ENCODE results near the gene ALLC.

Gene ALLC

GRCh38 chr2:3677436-3677835 lies 19.4 kb downstream of the ALLC start:
- Histone ChIP-seq H3K36me3 (ENCODE audit: insufficient read depth) (no peaks in the 10 kb centered on the region), H3K79me2 (ENCODE audit: insufficient read depth, low read depth) (no peaks in the 10 kb centered on the region), H4K20me1 (ENCODE audit: insufficient read depth) (no peaks in the 10 kb centered on the region), H3K4me1 (ENCODE audit: low read depth, poor library complexity, severe bottlenecking) (no peaks in the 10 kb centered on the region), H3K9ac (no peak overlapping the region), H3K27ac (no peak overlapping the region), H3K27me3 (ENCODE audit: insufficient read depth, low read depth) (no peaks in the 10 kb centered on the region), H3K4me3 (IDR thresholded peaks at IDR 0.05; ENCODE audit: insufficient read depth, low read depth, low read length) (no peak overlapping the region), H2AFZ (ENCODE audit: low read depth) (no peak overlapping the region), H3K4me2 (no peak overlapping the region)
- TF ChIP-seq CTCF (conservative IDR thresholded peaks at IDR 0.05; ENCODE audit: low read depth, low read length), result no peak

GRCh38 chr2:3678212-3678611 lies 20.2 kb downstream of the ALLC start:
- no peak overlapping the region for H3K9ac ChIP-seq
- no peaks in the 10 kb centered on the region for H4K20me1 ChIP-seq (ENCODE audit: insufficient read depth)
- H3K4me3 ChIP-seq (IDR thresholded peaks at IDR 0.05; ENCODE audit: insufficient read depth, low read depth, low read length), result no peak overlapping the region
- no peak overlapping the region for H3K27ac ChIP-seq
- no peaks in the 10 kb centered on the region for H3K36me3 ChIP-seq (ENCODE audit: insufficient read depth)
- H3K79me2 ChIP-seq (ENCODE audit: insufficient read depth, low read depth), result no peaks in the 10 kb centered on the region
- H3K27me3 ChIP-seq (ENCODE audit: insufficient read depth, low read depth), result no peaks in the 10 kb centered on the region
- H3K4me2 ChIP-seq, result no peak overlapping the region
- H2AFZ ChIP-seq (ENCODE audit: low read depth), result no peak overlapping the region
- TF ChIP-seq CTCF (conservative IDR thresholded peaks at IDR 0.05; ENCODE audit: low read depth, low read length), result no peak
- H3K4me1 ChIP-seq (ENCODE audit: low read depth, poor library complexity, severe bottlenecking), result no peaks in the 10 kb centered on the region

GRCh38 chr2:3679180-3679579 lies 21.2 kb downstream of the ALLC start:
- H3K4me1 ChIP-seq (ENCODE audit: low read depth, poor library complexity, severe bottlenecking), result no peaks in the 10 kb centered on the region
- no peak overlapping the region for H2AFZ ChIP-seq (ENCODE audit: low read depth)
- no peak overlapping the region for H3K4me2 ChIP-seq
- H4K20me1 ChIP-seq (ENCODE audit: insufficient read depth), result no peaks in the 10 kb centered on the region
- H3K9ac ChIP-seq, result no peak overlapping the region
- no peaks in the 10 kb centered on the region for H3K36me3 ChIP-seq (ENCODE audit: insufficient read depth)
- H3K27ac ChIP-seq, result no peak overlapping the region
- no peak overlapping the region for H3K4me3 ChIP-seq (IDR thresholded peaks at IDR 0.05; ENCODE audit: insufficient read depth, low read depth, low read length)
- no peak for TF ChIP-seq CTCF (conservative IDR thresholded peaks at IDR 0.05; ENCODE audit: low read depth, low read length)
- H3K79me2 ChIP-seq (ENCODE audit: insufficient read depth, low read depth), result no peaks in the 10 kb centered on the region
- H3K27me3 ChIP-seq (ENCODE audit: insufficient read depth, low read depth), result no peaks in the 10 kb centered on the region

- H3K36me3 ChIP-seq (ENCODE audit: insufficient read depth), result no peaks in the 10 kb centered on the region
- TF ChIP-seq CTCF (conservative IDR thresholded peaks at IDR 0.05; ENCODE audit: low read depth, low read length), result no peak
- no peaks in the 10 kb centered on the region for H3K79me2 ChIP-seq (ENCODE audit: insufficient read depth, low read depth)
- H3K27me3 ChIP-seq (ENCODE audit: insufficient read depth, low read depth), result no peaks in the 10 kb centered on the region
- H2AFZ ChIP-seq (ENCODE audit: low read depth), result no peak overlapping the region
- no peaks in the 10 kb centered on the region for H4K20me1 ChIP-seq (ENCODE audit: insufficient read depth)
- no peak overlapping the region for H3K4me3 ChIP-seq (IDR thresholded peaks at IDR 0.05; ENCODE audit: insufficient read depth, low read depth, low read length)
- no peaks in the 10 kb centered on the region for H3K4me1 ChIP-seq (ENCODE audit: low read depth, poor library complexity, severe bottlenecking)
- no peak overlapping the region for H3K27ac ChIP-seq
- no peak overlapping the region for H3K4me2 ChIP-seq
- H3K9ac ChIP-seq, result no peak overlapping the region
Measured at GRCh38 chr2:3679616-3680393, 21.8 kb downstream of the ALLC start.

Data from KMS-11 (cell line).